Astrocyte of the cerebellum (primary cell): ENCODE results near the gene MRPS14.

Experiments used
- DNase-seq: peaks from one replicate; pipeline ENCODE4 v3.0.0-alpha.2; 2011; ENCODE audit warnings: low read depth
- H3K4me3 ChIP-seq: 2 replicates; pipeline ENCODE4 v1.5.1; 2011; ENCODE audit warnings: mild to moderate bottlenecking, low read depth, low read length, moderate library complexity
- CTCF ChIP-seq: IDR thresholded peaks from 2 replicates; pipeline ENCODE4 v1.5.1; 2012; ENCODE audit warnings: low read length, low read depth, moderate library complexity, mild to moderate bottlenecking; ENCODE audit errors: missing control alignments
- in situ Hi-C: cut with HindIII; loops from 2 replicates; pipeline ENCODE4 v1.10.0; 2017; ENCODE audit warnings: low sequenced_read_pairs

Gene MRPS14

GRCh38 chr1:174989536-174990220, 33.5 kb downstream of the MRPS14 start:
- no peak overlapping the region for H3K4me3 ChIP-seq
- in situ Hi-C loops: no loop called here
- TF ChIP-seq CTCF: no peak
- no peak for DNase-seq

- no peak overlapping the region for H3K4me3 ChIP-seq
- in situ Hi-C loops: no loop called here
- no peak for TF ChIP-seq CTCF
- no peak for DNase-seq
Measured at GRCh38 chr1:174988986-174989385, 34.2 kb downstream of the MRPS14 start.

GRCh38 chr1:174988539-174988938, 34.7 kb downstream of the MRPS14 start:
- TF ChIP-seq CTCF: no peak
- no peak overlapping the region for H3K4me3 ChIP-seq
- DNase-seq: no peak
- in situ Hi-C loops: no loop called here

- no peak for DNase-seq
- no peak for TF ChIP-seq CTCF
- H3K4me3 ChIP-seq: no peak overlapping the region
- in situ Hi-C loops: no loop called here
Measured at GRCh38 chr1:174984952-174985351, 38.3 kb downstream of the MRPS14 start.

GRCh38 chr1:174982971-174983689, 40.1 kb downstream of the MRPS14 start:
- in situ Hi-C loops: no loop called here
- H3K4me3 ChIP-seq: no peak overlapping the region
- TF ChIP-seq CTCF: peak; percentile 37
- DNase-seq: no peak

- no peak overlapping the region for H3K4me3 ChIP-seq
- no peak for TF ChIP-seq CTCF
- DNase-seq: no peak
- in situ Hi-C loops: no loop called here
Measured at GRCh38 chr1:174976436-174977108, 46.7 kb downstream of the MRPS14 start.
